Aorta (tissue), 5 donors: ENCODE measurements around the gene TCAP. TPM values are rescaled to one million over a fixed set of nuclear protein-coding genes. Genes with fewer than 3 reads are reported as not detected.
A peak's percentile ranks its signal among the peaks of the same experiment; 100 is the strongest.

Experiments
- ATAC-seq: fragments of 200-7000 bp; cut with Tn5 transposase; one replicate; pipeline ENCODE4 v1.9.1; 2022; ENCODE audit warnings: moderate library complexity; ENCODE audit not compliant: low FRiP score
- DNase-seq, 2 donors: peaks; one replicate each; pipeline ENCODE4 v3.0.0-alpha.2; 2020
- H3K27ac ChIP-seq, 2 donors: one replicate each; pipeline ENCODE4 v1.5.1; 2013; ENCODE audit warnings: low read length in 2 of 2, mild to moderate bottlenecking in 2 of 2, moderate library complexity in 2 of 2, control low read depth in 1 of 2, inconsistent platforms in 1 of 2, low read depth in 1 of 2
- H3K27me3 ChIP-seq, 2 donors: one replicate each; pipeline ENCODE4 v1.6.1; 2013; ENCODE audit warnings: control low read depth in 1 of 2, low read length in 1 of 2, mild to moderate bottlenecking in 1 of 2, moderate library complexity in 1 of 2; ENCODE audit not compliant: insufficient read depth in 2 of 2, control insufficient read depth in 1 of 2
- H3K36me3 ChIP-seq, 2 donors: one replicate each; pipeline ENCODE4 v1.6.1; 2013; ENCODE audit warnings: control low read depth in 1 of 2, low read length in 1 of 2, mild to moderate bottlenecking in 1 of 2; ENCODE audit not compliant: insufficient read depth in 2 of 2, control insufficient read depth in 1 of 2
- H3K4me1 ChIP-seq, 2 donors: one replicate each; pipeline ENCODE4 v1.6.1; 2013; ENCODE audit warnings: low read length in 2 of 2, control low read depth in 1 of 2, mild to moderate bottlenecking in 1 of 2, moderate library complexity in 1 of 2; ENCODE audit not compliant: insufficient read depth in 2 of 2, control insufficient read depth in 1 of 2
- H3K4me3 ChIP-seq, 2 donors: one replicate each; pipeline ENCODE4 v1.5.1; 2013; ENCODE audit warnings: low read length in 2 of 2, control low read depth in 1 of 2, mild to moderate bottlenecking in 1 of 2
- H3K9me3 ChIP-seq: one replicate; pipeline ENCODE4 v1.6.1; 2013; ENCODE audit warnings: mild to moderate bottlenecking, low read length; ENCODE audit not compliant: control insufficient read depth
- WGBS, 2 donors: extraction: QIAGEN DNeasy Blood & Tissue Kit; methylation state at CpG; one replicate each; pipeline ENCODE4 v1.1.7; 2013; 5-methylcytosine and 5-hydroxymethylcytosine counted together
- intact Hi-C, 2 donors: fragments of 100-400 bp; cut with DNase I; formaldehyde crosslinking; loops; one replicate each; pipeline versions ENCODE4 v1.14.2 to v1.15.0; 2022
- polyA plus RNA-seq, 2 donors: library from polyadenylated mRNA; stranded (reverse); fragments of 200-250 nt; gene quantifications; one replicate each; pipeline ENCODE4 v1.2.3, GENCODE V29; 2013
- total RNA-seq, 2 donors: library from RNA; stranded (reverse); fragmentation: NEBNext Ultra II Directional; extraction: Animal tissue kit (Norgen Biotek cat#: 25700); gene quantifications; one replicate each; pipeline ENCODE4 v1.2.1, GENCODE V29; 2021
- donor health status: healthy with polysubstance abuse.
- donor health status: Bipolar disorder and iron deficiency.
- donor health status: DM: no; HTN: no; CAD: no.
- donor health status: DM: no; HTN: no; CAD: no.
- donor health status: DM: yes; HTN: yes; CAD: no.

Gene TCAP
- total and polyA plus RNA-seq, 4 donors, result 1.9 to 9.3 (median 3.6) TPM

GRCh38 chr17:39678340-39679116 lies 13.4 kb downstream of the TCAP start:
- ATAC-seq, result no peak
- 68 to 75% methylated on average over 13 of the region's 13 CpGs for WGBS, 2 donors
- no peaks in the 10 kb centered on the region for H3K9me3 ChIP-seq
- intact Hi-C loops, result loop anchor here in 1 of 2 donors (5.0 kb wide), 1 partner anchor 54 kb away; the partner anchor contains the start of gene MIEN1
- H3K4me1 ChIP-seq, result peaks cover 0 to 3% of the 10 kb centered on the region in 2 donors
- no peak overlapping the region for H3K4me3 ChIP-seq
- no peaks in the 10 kb centered on the region for H3K36me3 ChIP-seq
- peak overlapping the region; percentile 50 to 85 for H3K27ac ChIP-seq
- no peak for DNase-seq
- H3K27me3 ChIP-seq, result no peaks in the 10 kb centered on the region

DNA sequence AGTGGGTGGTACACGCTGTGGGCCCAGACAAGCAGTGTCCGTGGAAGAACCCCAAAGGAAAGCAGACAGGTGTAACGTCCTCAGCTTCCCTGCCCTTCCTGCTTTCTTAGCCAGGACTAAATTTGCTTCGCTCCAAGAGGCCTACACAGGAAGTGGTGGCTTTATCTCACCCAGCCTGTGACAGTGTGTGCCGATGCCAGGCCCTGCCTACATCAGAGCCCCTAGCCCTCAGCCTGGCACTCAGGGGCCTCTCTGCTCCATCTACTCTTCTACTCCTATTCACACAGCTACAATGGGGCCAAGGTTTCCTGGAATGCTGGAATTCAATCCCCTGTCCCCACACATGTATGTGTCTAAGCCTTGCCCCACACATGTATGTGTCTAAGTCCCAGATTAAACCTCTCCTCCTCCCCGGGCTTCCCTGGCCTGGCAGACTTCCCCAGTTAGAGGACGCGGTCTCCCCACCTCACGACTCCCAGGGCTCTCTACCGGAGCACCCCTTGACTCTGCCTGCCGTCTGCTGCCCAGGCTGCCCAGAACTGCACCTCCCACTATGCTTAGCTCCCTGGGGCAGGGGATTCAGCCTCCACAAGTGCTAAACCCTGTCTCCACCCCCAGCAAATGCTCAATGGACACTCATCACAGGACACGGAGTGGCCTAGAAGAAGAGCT lies 14.5 kb downstream of the TCAP start:
- no peaks in the 10 kb centered on the region for H3K9me3 ChIP-seq
- ATAC-seq, result no peak
- H3K27me3 ChIP-seq, result no peaks in the 10 kb centered on the region
- intact Hi-C loops, result loop anchor here in 1 of 2 donors (5.0 kb wide), 1 partner anchor 53 kb away; the partner anchor contains the start of gene MIEN1
- DNase-seq, result no peak
- H3K4me3 ChIP-seq, result no peak overlapping the region
- peaks cover 0 to 3% of the 10 kb centered on the region in 2 donors for H3K4me1 ChIP-seq
- H3K27ac ChIP-seq, result peak overlapping the region in 1 of 2 donors; percentile 72
- WGBS, 2 donors, result 41 to 45% methylated on average over 12 of the region's 12 CpGs
- H3K36me3 ChIP-seq, result no peaks in the 10 kb centered on the region

DNA sequence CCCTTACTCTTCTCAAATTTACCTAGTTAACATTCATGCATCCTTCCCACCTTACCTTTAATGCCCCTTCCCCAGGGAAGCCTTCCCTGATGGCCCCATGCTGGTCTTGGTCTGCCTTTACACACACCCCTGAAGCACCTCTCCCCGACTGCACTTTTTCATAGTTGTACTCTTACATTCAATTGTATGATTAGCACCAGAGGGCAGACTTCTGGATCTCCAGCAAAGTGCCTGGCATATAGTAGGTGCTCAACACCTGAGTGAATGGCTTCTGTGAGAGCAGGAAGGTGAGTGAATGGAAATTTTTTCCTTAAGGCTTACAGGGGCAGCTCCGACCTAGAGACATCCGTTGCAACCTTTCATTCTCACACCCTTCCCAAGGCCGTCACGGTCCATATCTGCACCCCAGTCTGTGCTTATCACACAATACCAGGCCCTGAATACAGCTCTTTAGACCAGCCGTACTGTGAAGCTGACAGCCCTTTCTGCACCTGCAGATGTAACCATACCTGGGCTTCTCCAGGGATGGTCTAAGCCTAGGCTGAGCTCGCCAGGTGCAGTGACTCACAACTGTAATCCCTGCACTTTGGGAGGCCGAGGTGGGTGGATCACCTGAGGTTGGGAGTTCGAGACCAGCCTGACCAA lies 18.3 kb downstream of the TCAP start:
- Histone ChIP-seq H3K4me1 (no peaks in the 10 kb centered on the region), H3K4me3 (no peak overlapping the region), H3K27ac (no peak overlapping the region), H3K9me3 (no peaks in the 10 kb centered on the region), H3K36me3 (no peaks in the 10 kb centered on the region), H3K27me3 (no peaks in the 10 kb centered on the region)
- DNase-seq (no peak), ATAC-seq (no peak)
- intact Hi-C loops, result no loop called here
- WGBS, 2 donors, result 89 to 93% methylated on average over 9 of the region's 9 CpGs

- no peak for ATAC-seq
- Histone ChIP-seq H3K4me1 (peaks cover 0 to 1% of the 10 kb centered on the region in 2 donors), H3K36me3 (no peaks in the 10 kb centered on the region), H3K27ac (no peak overlapping the region), H3K27me3 (no peaks in the 10 kb centered on the region), H3K9me3 (no peaks in the 10 kb centered on the region), H3K4me3 (no peak overlapping the region)
- intact Hi-C loops, result no loop called here
- WGBS, 2 donors, result 91 to 92% methylated on average over 12 of the region's 12 CpGs
- no peak for DNase-seq
Observed at GRCh38 chr17:39684369-39685192, 19.4 kb downstream of the TCAP start.

DNA sequence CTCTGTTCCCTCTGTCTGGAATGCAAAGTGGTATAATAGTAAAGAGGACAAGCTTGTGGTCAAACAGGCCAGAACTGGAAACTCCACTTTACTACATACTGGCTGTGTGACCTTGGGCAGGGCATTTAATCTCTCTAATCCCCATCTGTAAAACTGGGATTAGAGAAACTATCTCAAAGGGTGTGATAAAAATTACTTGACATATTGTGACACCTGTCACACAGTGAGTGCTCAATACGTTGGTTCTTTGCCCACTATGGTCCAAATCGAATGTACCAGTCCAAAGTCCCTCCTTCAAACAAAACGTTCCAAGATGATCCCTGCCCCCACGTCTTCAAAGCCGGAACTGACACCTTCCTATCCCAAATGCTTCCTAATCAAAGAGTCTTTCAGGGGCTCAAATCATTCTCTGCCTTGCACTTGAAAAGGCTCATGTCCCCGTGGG lies 22.0 kb downstream of the TCAP start:
- peaks cover 0 to 1% of the 10 kb centered on the region in 2 donors for H3K4me1 ChIP-seq
- DNase-seq, result no peak
- WGBS, 2 donors, result 47 to 57% methylated on average over 6 of the region's 6 CpGs
- no peak overlapping the region for H3K27ac ChIP-seq
- no peaks in the 10 kb centered on the region for H3K9me3 ChIP-seq
- intact Hi-C loops, result no loop called here
- H3K27me3 ChIP-seq, result no peaks in the 10 kb centered on the region
- no peak for ATAC-seq
- no peaks in the 10 kb centered on the region for H3K36me3 ChIP-seq
- H3K4me3 ChIP-seq, result no peak overlapping the region

GRCh38 chr17:39687546-39688474 lies 22.7 kb downstream of the TCAP start, which contains the start of gene PGAP3:
Gene PGAP3 (minus strand): TSS chr17:39688057. CDS start chr17:39688014, 43 bp downstream.
- peak within 1 kb of the TSS in 1 of 2 donors; percentile 90 for H3K27ac ChIP-seq
- H3K36me3 ChIP-seq, result no peaks in the 10 kb centered on the region
- H3K9me3 ChIP-seq, result no peaks in the 10 kb centered on the region
- 2% methylated on average over 45 of the region's 45 CpGs for WGBS, 2 donors
- peaks cover 0 to 1% of the 10 kb centered on the region in 2 donors for H3K4me1 ChIP-seq
- H3K27me3 ChIP-seq, result no peaks in the 10 kb centered on the region
- intact Hi-C loops, result loop anchor here in 1 of 2 donors (1.0 kb wide), 1 partner anchor 11 kb away; no protein-coding TSS in a partner anchor
- peak within 1 kb of the TSS; percentile 17 to 65 for H3K4me3 ChIP-seq
- peak; percentile 93 to 94 for DNase-seq
- ATAC-seq, result peak; percentile 93

GRCh38 chr17:39688475-39688835 lies 23.3 kb downstream of the TCAP start:
- H3K27ac ChIP-seq, result peak overlapping the region in 1 of 2 donors; percentile 90
- H3K36me3 ChIP-seq, result no peaks in the 10 kb centered on the region
- peaks cover 0 to 1% of the 10 kb centered on the region in 2 donors for H3K4me1 ChIP-seq
- WGBS, 2 donors, result 5 to 14% methylated on average over 6 of the region's 6 CpGs
- ATAC-seq, result no peak
- peak overlapping the region; percentile 17 to 65 for H3K4me3 ChIP-seq
- H3K27me3 ChIP-seq, result no peaks in the 10 kb centered on the region
- peak in 1 of 2 donors; percentile 37 for DNase-seq
- intact Hi-C loops, result loop anchor here in 1 of 2 donors (1.0 kb wide), 1 partner anchor 11 kb away; no protein-coding TSS in a partner anchor
- H3K9me3 ChIP-seq, result no peaks in the 10 kb centered on the region
